Measurements from ENCODE around the gene ALCAM.

DNA sequence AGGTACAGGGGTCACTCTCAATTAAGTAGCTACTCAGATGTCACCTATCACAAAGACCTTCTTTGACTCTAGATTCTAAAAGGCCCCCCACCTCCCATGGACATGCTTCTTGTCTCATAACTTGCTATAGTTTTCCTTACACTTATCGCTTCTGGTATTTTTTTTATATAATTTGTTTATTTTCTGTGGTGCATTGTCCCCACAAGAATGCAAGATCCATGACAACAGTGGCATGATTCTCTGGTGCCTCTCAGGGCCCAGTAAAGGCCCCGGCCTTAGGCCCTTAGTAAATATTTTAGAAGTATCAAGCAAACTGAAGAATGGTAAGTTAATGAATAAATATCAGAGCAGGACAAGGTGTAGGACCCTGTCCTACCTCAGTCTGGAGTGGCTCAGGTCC lies 253.5 kb downstream of the ALCAM start:
- TF ChIP-seq FOXP2 (optimal IDR thresholded peaks at IDR 0.05; ENCODE audit: control extremely low read depth, extremely low read length, insufficient read depth), result no peak
- no peak for TF ChIP-seq POLR2AphosphoS5 (IDR thresholded peaks at IDR 0.05; ENCODE audit: borderline replicate concordance, low read depth, low read length)

All from SK-N-MC (cell line).